Activated T-helper 2 cell treated with anti-CD3 and anti-CD28 coated beads, Interferon-gamma antibody, Interleukin-2, Interleukin-4, amounts not matched to agents 10 μg/mL and 5 μg/mL and 100 μg/mL, durations not matched to agents 14 hours and 24 hours and 36 hours (primary cell): ENCODE data around the gene GUCA2A. TPM values are rescaled to one million over a fixed set of nuclear protein-coding genes. Genes with fewer than 3 reads are reported as not detected.

ENCODE experiments used
- DNase-seq: peaks from one replicate; pipeline ENCODE4 v3.0.0; 2021; ENCODE audit warnings: low spot score
- H3K27ac Mint-ChIP-seq: one replicate; pipeline ENCODE4 v1.8.0; 2021; ENCODE audit warnings: mixed read lengths
- H3K27me3 Mint-ChIP-seq: one replicate; pipeline ENCODE4 v1.8.0; 2021; ENCODE audit warnings: low read depth, mixed read lengths
- H3K36me3 Mint-ChIP-seq: one replicate; pipeline ENCODE4 v1.8.0; 2021; ENCODE audit warnings: low read depth, mixed read lengths
- H3K4me1 Mint-ChIP-seq: one replicate; pipeline ENCODE4 v1.8.0; 2021; ENCODE audit warnings: low read depth, mixed read lengths
- H3K4me3 Mint-ChIP-seq: one replicate; pipeline ENCODE4 v1.8.0; 2021; ENCODE audit warnings: low read depth, mild to moderate bottlenecking, moderate library complexity, mixed read lengths
- H3K9me3 Mint-ChIP-seq: one replicate; pipeline ENCODE4 v1.8.0; 2021; ENCODE audit warnings: mixed read lengths
- intact Hi-C: fragments of 100-400 bp; cut with micrococcal nuclease; formaldehyde crosslinking; loops from one replicate; pipeline ENCODE4 v1.15.1; 2023
- total RNA-seq: library from RNA; stranded (reverse); gene quantifications from 2 replicates; pipeline ENCODE4 v1.2.3, GENCODE V29; 2022

The GUCA2A gene
- total RNA-seq, 1 donor from 2014 or later: not detected

DNA sequence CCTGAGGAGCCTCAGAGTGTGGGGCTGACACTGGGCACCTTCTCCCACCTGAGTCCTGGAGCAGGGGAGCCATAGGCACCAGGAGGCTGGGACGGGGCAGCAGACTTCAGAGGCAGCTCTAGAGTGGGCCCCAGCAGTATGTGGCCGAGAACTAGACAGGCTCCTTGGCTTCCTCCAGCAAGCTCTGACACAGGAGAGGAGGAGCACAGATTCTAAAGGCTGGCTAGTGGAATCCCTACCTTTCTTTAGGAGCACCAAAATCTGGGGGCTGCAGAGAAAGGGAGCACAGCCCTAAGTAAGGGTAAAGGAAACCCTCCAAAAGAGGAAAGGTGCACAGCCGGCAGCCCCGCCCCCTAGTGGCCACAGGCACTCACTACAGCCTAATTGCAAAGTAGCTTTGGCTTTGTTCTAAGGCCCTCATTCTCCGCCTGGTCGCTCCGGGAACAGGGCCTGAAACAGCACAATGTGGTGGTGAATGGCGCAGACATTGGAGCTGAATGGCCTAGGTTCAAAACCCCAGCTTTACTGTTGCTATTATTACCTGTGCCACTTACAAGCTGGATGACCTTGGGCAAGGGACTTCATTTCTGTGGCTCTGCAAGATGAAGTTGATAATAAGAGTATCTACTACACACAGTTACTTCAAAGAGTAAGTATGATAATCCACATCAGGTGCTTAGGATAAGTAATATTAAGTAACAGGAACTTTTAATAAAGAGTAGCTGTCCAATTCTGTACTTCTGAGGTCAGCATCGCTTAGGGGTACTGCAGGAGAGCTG is 8.8 kb upstream of the GUCA2A start:
- Mint-ChIP-seq H3K27me3 (no peaks in the 10 kb centered on the region), H3K9me3 (no peaks in the 10 kb centered on the region), H3K4me3 (no peak overlapping the region), H3K4me1 (no peaks in the 10 kb centered on the region), H3K27ac (no peak overlapping the region), H3K36me3 (peaks cover 5% of the 10 kb centered on the region)
- peak; percentile 41 for DNase-seq
- intact Hi-C loops: no loop called here

DNA sequence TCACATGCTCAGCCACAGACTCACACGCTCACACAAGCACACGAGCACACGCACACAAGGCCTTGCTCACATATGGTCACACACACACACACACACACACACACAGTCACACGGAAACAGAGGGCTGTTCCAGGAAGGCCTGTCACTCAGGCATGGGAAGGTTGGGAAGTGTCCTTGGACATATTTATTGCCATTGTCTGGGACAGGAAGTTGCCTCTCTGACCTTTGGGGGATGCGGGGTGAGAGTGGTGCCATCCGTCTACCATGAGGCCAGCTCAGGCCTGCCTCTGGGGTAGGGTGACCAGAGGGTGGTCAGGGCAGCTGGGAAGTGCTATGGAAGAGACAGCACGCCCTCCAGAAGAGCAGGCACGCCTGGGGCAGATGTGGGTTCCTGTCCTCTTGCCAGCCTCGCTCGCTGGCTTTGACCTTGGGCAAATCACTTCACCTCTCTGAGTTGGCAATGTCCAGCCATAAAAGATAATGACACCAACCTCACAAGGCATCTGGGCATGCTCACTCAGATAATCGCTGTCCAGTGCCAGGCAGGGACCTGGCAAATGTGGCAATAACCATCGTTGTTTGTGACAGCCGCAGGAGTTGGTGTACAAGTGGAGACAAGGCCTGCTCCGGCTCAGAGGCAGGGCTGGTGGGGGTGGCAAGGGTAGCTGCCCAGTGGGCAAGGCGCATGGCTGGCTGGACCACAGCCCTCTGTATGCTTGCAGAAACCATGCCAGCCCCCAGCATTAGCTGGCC is 8.0 kb upstream of the GUCA2A start:
- Mint-ChIP-seq H3K27me3 (no peaks in the 10 kb centered on the region), H3K4me1 (no peaks in the 10 kb centered on the region), H3K9me3 (no peaks in the 10 kb centered on the region), H3K36me3 (peaks cover 3% of the 10 kb centered on the region), H3K4me3 (no peak overlapping the region), H3K27ac (no peak overlapping the region)
- intact Hi-C loops: no loop called here
- DNase-seq: no peak

DNA sequence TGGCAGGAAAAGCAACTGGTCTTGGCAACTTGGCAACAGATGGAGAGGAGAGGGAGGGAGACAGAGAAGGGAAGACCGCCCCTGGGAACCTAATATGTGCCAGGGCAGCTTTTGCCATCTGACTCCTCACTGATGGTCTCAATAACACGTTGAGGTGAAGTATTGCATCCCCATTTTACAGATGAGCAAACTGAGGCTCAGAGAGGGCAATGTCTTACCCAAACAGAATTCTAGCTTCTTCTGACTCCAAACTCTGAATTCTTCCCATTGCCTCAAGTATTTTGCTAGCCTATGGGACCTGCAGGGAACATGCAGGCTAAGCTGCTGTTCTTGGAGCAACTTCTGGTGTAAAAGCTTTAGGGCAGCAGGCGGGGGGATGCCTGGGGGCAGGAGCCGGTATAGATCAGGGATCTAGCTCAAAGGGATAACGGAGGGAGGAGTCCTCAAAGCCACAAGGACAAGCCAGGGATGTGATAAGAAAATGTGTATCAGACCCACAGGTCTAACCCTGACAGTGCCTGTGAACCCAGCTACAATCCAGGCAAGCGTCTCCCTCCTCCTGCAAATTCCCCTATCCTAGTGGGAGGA is 7.2 kb upstream of the GUCA2A start:
- H3K27ac Mint-ChIP-seq: no peak overlapping the region
- no peaks in the 10 kb centered on the region for H3K27me3 Mint-ChIP-seq
- H3K4me3 Mint-ChIP-seq: no peak overlapping the region
- DNase-seq: no peak
- no peaks in the 10 kb centered on the region for H3K9me3 Mint-ChIP-seq
- peaks cover 1% of the 10 kb centered on the region for H3K36me3 Mint-ChIP-seq
- intact Hi-C loops: no loop called here
- H3K4me1 Mint-ChIP-seq: no peaks in the 10 kb centered on the region

DNA sequence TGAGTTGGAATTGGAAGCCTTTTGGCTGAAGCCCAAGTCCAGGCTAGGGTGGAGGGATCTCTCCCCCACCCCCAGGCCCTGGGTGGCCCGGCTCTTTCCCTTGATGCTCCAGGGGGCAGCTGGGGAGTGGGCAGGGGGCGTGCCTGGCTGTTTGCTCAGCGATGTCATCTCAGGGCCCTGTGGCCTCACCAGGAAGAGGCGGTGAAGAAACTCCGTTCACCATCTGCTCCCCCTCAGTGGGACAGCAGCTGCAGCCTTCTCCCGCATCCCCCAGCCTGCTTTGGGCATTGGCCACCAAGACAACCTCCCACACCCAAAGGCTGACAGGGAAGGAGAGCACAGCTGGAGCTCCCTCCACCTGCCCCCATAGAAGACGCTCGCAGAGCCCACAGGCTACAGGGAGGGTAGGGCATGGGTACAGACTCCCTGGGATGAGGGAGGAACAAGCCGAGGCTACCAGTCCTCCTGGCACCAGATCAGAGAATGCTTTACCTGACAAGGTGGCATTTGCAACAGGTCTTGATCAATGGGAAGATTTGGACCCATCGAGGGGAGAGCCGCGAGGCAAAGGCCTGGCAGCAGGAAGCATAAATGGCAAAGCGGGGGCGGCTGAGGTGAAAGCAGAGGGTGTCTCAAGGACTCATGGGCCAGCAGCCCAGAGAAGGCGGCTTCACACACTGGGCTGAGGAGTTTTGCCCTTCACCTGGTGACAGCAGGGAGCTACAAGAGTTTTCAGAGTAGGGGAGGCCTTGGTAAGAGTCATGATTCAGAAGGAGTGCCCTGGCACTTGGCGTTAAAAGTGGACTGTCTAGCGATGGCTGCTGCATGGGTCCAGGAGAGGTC is 6.5 kb upstream of the GUCA2A start:
- Mint-ChIP-seq H3K4me3 (no peak overlapping the region), H3K36me3 (no peaks in the 10 kb centered on the region), H3K9me3 (no peaks in the 10 kb centered on the region), H3K27me3 (no peaks in the 10 kb centered on the region), H3K27ac (no peak overlapping the region), H3K4me1 (no peaks in the 10 kb centered on the region)
- intact Hi-C loops: no loop called here
- no peak for DNase-seq

DNA sequence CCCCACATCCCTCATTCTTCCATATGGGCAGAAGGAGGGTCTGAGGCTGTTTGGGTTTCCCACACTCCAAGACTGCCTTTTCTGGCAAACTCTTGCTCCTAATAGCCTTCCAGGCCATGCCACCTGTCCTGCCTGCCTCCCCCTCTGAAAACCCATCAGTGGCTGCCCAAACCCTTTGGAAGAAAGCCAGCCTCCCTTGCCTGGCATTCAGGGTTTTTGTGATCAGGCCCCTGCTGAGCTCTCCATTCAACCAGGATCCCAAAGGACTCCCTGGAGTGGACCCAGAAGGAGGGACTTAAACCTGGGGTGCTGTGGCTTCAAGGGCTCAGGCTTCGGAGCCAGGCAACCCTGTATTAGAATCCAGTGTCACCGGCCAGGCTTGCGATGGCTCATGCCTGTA is 4.2 kb upstream of the GUCA2A start:
- no peak for DNase-seq
- H3K36me3 Mint-ChIP-seq: no peaks in the 10 kb centered on the region
- no peaks in the 10 kb centered on the region for H3K27me3 Mint-ChIP-seq
- H3K4me1 Mint-ChIP-seq: no peaks in the 10 kb centered on the region
- intact Hi-C loops: no loop called here
- no peaks in the 10 kb centered on the region for H3K9me3 Mint-ChIP-seq
- no peak overlapping the region for H3K4me3 Mint-ChIP-seq
- H3K27ac Mint-ChIP-seq: no peak overlapping the region

DNA sequence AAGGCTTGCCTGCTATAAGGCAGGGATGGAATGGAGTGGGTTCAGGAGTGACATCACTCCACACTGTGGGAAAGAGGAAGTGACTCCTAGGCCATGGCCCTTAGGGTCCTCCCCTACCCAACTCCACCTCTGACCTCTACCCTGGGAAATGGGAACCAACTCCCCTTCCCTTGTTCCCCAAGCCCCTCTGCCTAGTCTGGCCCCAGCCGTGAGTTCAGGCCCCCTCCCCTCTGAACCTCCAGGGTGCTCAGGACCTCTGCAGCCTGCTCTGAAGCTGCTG is 3.8 kb upstream of the GUCA2A start:
- DNase-seq: no peak
- Mint-ChIP-seq H3K27ac (no peak overlapping the region), H3K4me1 (no peaks in the 10 kb centered on the region), H3K9me3 (no peaks in the 10 kb centered on the region), H3K36me3 (no peaks in the 10 kb centered on the region), H3K27me3 (no peaks in the 10 kb centered on the region), H3K4me3 (no peak overlapping the region)
- intact Hi-C loops: no loop called here

DNA sequence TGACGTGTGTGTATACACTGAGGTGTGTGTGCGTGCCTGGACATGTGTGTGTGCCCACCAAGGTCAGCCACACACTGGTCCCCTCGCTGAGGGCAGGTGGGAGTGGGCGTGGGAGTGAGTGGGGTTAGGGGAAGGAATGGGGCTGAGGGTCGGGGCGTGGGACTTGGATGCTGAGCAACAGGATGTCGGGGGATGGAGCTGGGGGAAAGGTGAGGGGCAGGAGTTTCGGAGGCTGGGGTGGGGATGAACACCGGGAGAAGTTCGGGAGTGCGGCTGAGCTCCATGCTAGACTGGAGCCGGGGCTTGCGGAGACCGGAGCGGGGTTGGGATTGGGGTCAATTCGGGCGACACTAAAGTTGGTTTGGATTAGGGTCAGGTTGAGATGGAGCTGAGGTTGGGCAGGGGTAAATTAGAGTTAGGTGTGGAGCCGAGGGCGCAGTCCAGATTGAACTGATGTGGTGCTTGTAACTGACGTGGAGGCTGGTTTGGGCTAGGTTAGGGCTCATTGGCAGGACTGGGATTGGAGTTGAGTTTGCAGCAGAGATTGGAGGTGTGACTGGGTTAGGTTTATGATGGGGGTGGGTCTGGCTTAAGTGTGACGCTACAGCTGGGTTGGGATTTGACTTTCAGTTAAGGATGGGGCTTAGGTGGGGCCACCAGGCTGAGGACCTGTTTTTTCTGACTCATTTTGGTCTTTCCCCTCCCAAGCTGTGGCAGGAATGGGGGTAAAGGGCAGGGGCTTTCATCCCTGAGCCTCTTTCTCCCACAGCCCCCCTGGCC is 3.3 kb upstream of the GUCA2A start:
- intact Hi-C loops: no loop called here

DNA sequence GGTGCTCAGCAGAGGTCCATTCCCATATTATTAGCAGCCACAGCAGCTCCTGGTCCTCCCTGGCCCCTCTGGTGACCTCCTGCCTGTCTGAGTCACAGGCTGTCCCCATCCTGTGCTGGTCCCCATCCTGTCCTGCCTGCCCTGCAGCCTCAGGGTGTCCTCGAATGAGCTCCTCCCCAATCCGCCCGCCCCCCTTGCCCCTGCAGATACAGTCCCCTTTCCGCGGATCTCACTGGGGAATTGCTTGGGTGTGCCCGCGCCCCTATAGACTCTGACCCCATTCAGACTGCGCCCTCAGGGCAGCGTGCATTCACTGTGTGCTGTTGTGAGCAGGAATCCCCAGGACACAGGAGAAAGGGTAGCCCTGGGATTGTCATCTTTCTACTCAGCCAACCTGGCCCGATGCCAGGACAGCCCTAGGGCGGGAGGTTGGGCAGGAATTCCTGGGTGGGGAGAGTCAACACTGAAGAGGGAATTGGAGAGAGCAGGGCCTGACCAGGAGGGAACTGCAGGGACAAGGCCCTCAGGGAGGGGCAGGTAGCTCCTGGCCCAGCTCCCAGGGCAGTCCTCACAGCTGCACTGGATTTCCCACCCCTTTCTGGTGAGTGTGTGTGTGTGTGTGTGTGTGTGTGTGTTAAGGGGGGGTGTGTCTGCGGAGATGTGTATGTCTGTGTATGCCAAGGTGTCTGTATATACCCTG is 1.1 kb upstream of the GUCA2A start:
- no peak overlapping the region for H3K27ac Mint-ChIP-seq
- no peaks in the 10 kb centered on the region for H3K36me3 Mint-ChIP-seq
- intact Hi-C loops: no loop called here
- H3K9me3 Mint-ChIP-seq: peaks cover 12% of the 10 kb centered on the region
- DNase-seq: no peak
- H3K4me1 Mint-ChIP-seq: no peaks in the 10 kb centered on the region
- no peaks in the 10 kb centered on the region for H3K27me3 Mint-ChIP-seq
- no peak overlapping the region for H3K4me3 Mint-ChIP-seq

More for the DNA sequence above, 3.3 kb upstream of the GUCA2A start:
- no peak overlapping the region for H3K27ac Mint-ChIP-seq
- no peaks in the 10 kb centered on the region for H3K36me3 Mint-ChIP-seq
- DNase-seq: no peak
- H3K9me3 Mint-ChIP-seq: no peaks in the 10 kb centered on the region
- no peak overlapping the region for H3K4me3 Mint-ChIP-seq
- H3K27me3 Mint-ChIP-seq: no peaks in the 10 kb centered on the region
- H3K4me1 Mint-ChIP-seq: no peaks in the 10 kb centered on the region

DNA sequence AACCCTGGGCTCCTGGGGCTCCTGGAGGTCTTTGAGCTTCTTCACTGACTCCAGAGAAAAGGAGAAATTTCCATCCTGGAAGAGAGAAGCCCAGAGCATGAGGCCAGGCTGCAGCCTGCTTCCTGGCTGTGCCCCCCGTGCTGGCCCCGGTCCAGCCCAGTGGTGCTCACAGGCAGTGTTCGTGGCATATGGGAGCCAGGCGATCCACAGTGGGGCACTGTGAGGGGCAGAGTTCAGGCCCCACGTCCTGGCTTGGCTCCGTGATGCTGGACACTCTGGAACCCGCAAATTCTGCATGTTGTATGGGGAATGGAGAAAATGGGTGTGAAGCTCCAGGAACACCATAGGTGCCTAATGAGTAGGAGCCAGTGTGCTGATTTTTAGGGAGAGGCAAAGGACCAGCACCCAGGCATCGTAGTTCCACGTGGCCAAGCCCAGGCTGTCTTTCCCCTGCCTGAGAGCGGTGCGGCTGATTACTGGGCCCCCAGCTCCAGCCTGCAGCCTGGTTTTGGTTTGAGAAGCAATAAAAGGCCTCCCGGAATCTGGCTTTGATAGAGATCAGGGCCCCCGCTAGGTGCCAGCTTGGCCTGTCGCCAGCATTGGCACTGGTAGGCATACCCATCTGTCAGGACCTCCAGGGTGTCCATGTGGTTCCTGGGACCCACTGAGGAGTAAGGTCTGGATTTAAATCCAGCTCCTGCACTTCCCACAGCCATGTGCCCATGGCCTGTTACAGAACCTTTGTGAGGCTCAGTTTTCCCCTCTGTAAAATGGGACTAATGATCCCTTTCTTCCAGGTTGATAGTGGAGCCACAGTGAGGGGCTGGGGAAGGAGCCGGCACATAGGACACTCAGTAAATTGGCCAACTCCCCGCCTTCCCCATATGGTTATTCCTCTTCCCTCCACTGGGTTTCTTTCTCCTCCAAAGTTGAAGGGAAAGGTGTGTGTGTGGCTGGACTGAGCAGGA is 725 bp downstream of the GUCA2A start:
- intact Hi-C loops: no loop called here
- no peaks in the 10 kb centered on the region for H3K4me1 Mint-ChIP-seq
- peaks cover 3% of the 10 kb centered on the region for H3K27me3 Mint-ChIP-seq
- H3K36me3 Mint-ChIP-seq: no peaks in the 10 kb centered on the region
- peaks cover 15% of the 10 kb centered on the region for H3K9me3 Mint-ChIP-seq
- no peak for DNase-seq
- H3K27ac Mint-ChIP-seq: no peak overlapping the region
- H3K4me3 Mint-ChIP-seq: no peak overlapping the region

DNA sequence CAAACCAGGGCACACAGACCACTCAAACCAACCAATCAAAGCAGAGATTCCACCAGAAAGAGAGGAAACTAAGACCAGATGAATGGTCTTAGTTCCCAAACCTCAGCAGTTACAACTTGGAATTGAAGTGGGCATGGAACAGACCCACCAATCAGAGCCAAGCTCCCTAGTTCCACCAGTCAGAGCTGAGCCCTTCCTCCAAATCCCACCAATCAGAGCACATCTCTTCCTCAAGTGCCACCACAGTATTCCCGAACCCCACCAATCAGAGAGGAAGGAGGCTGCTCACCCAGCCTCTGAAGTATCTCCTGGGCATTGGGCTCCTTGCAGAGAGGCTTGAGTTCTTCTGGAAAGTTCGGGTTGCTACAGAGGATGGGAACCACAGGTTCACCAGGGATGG is 1.4 kb downstream of the GUCA2A start:
- intact Hi-C loops: no loop called here
- Mint-ChIP-seq H3K36me3 (no peaks in the 10 kb centered on the region), H3K4me1 (no peaks in the 10 kb centered on the region), H3K27me3 (peaks cover 3% of the 10 kb centered on the region), H3K4me3 (no peak overlapping the region), H3K9me3 (peaks cover 15% of the 10 kb centered on the region), H3K27ac (no peak overlapping the region)
- no peak for DNase-seq

DNA sequence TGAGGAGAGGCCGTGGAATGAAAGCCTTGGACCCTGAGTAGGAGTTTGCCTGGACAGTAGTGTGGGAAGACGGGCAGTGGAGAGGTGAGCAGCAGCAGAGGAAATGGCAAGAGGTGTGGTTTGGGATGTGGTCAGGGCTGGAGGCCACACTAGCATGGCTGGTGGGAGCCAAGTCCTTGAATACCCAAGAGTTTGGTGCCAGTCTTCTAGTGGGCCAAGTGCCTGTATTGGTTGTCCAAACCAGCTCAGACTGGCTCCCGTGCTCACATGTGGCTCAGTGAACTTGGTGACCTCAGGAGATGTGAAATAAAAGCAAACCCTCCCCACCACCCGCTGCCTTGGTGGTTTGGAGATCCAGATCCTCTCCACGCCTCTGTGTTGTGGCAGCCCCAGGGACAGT is 2.4 kb downstream of the GUCA2A start:
- Mint-ChIP-seq H3K4me1 (peaks cover 6% of the 10 kb centered on the region), H3K27ac (no peak overlapping the region), H3K27me3 (peaks cover 3% of the 10 kb centered on the region), H3K9me3 (peaks cover 15% of the 10 kb centered on the region), H3K4me3 (no peak overlapping the region), H3K36me3 (no peaks in the 10 kb centered on the region)
- DNase-seq: no peak
- intact Hi-C loops: no loop called here
